H1 (cell line): ENCODE data around the gene PRR16. TPM values are rescaled to one million over a fixed set of nuclear protein-coding genes. Genes with fewer than 3 reads are reported as not detected.

ENCODE experiments used
- CTCF ChIA-PET: fragments of 300-600 bp; sonication (Branson Sonifier 250); formaldehyde crosslinking; loops from one replicate; lab custom pipeline; 2021; ENCODE audit not compliant: partially characterized antibody; lab: Charles Lee
- POLR2A ChIA-PET: fragments of 300-600 bp; sonication (Branson Sonifier 250); formaldehyde crosslinking; loops from one replicate; lab custom pipeline; 2021; ENCODE audit warnings: inconsistent platforms; ENCODE audit not compliant: partially characterized antibody; lab: Charles Lee
- DNase-seq, 2 experiments: peaks; one replicate each; pipeline versions ENCODE4 v3.0.0 to v3.0.0-alpha.2; 2010 to 2022; ENCODE audit warnings: low spot score in 2 of 2, low read depth in 1 of 2, mixed read lengths in 1 of 2
- FAIRE-seq: peaks from 2 replicates; lab custom pipeline; 2011; peaks lifted over from hg19 to GRCh38; lab: Jason Lieb, UNC
- H2AFZ ChIP-seq: 2 replicates; pipeline ENCODE4 v1.8.1; 2012; ENCODE audit warnings: low read length, inconsistent platforms
- H2AK5ac ChIP-seq: 2 replicates; pipeline ENCODE4 v1.6.1; 2013; ENCODE audit warnings: low read depth, low read length
- H2BK120ac ChIP-seq: replicated peaks from 2 replicates; pipeline ENCODE3; 2013; ENCODE audit warnings: low read depth, low read length, inconsistent platforms
- H2BK12ac ChIP-seq: 2 replicates; pipeline ENCODE4 v1.6.1; 2013; ENCODE audit warnings: low read depth, low read length
- H2BK15ac ChIP-seq: 2 replicates; pipeline ENCODE4 v1.6.1; 2013; ENCODE audit warnings: low read length
- H2BK20ac ChIP-seq: 2 replicates; pipeline ENCODE4 v1.6.1; 2013; ENCODE audit warnings: low read length
- H2BK5ac ChIP-seq: 2 replicates; pipeline ENCODE4 v1.6.1; 2013; ENCODE audit warnings: low read depth, low read length
- H3K14ac ChIP-seq: 2 replicates; pipeline ENCODE4 v1.6.1; 2013; ENCODE audit warnings: inconsistent platforms; ENCODE audit not compliant: insufficient read length
- H3K18ac ChIP-seq: 2 replicates; pipeline ENCODE4 v1.6.1; 2013; ENCODE audit warnings: low read length; ENCODE audit errors: extremely low read depth
- H3K23ac ChIP-seq: 2 replicates; pipeline ENCODE4 v1.6.1; 2013; ENCODE audit warnings: inconsistent platforms; ENCODE audit not compliant: insufficient read length
- H3K23me2 ChIP-seq: 2 replicates; pipeline ENCODE4 v1.6.1; 2013; ENCODE audit warnings: low read depth, low read length
- H3K27ac ChIP-seq: 2 replicates; pipeline ENCODE4 v1.6.1; 2011; ENCODE audit warnings: low read depth, low read length, inconsistent platforms
- H3K27me3 ChIP-seq, 4 experiments: replicated peaks in 1 of 4; 1 replicate in 1 of 4; 2 replicates in 3 of 4; pipeline versions ENCODE4 v1.6.1 to v1.8.1; 2011 to 2013; ENCODE audit warnings: low read length in 3 of 4, mild to moderate bottlenecking in 3 of 4, inconsistent platforms in 2 of 4, mixed read lengths in 2 of 4, moderate library complexity in 1 of 4; ENCODE audit not compliant: control insufficient read depth in 3 of 4, insufficient read depth in 3 of 4; ENCODE audit errors: extremely low read depth in 1 of 4
- H3K36me3 ChIP-seq, 4 experiments: 2 replicates each; pipeline versions ENCODE4 v1.6.1 to v1.8.1; 2011 to 2013; ENCODE audit warnings: mild to moderate bottlenecking in 4 of 4, low read length in 3 of 4, moderate library complexity in 2 of 4, control low read depth in 1 of 4, inconsistent platforms in 1 of 4; ENCODE audit not compliant: insufficient read depth in 4 of 4, control insufficient read depth in 2 of 4
- H3K4ac ChIP-seq: replicated peaks from 2 replicates; pipeline ENCODE3; 2013; ENCODE audit warnings: low read length, low read depth, mixed read lengths, inconsistent platforms; ENCODE audit not compliant: insufficient read length
- H3K4me1 ChIP-seq, 4 experiments: replicated peaks in 1 of 4; 1 replicate in 1 of 4; 2 replicates in 3 of 4; pipeline versions ENCODE4 v1.6.1 to v1.8.1; 2011 to 2013; ENCODE audit warnings: low read length in 3 of 4, inconsistent platforms in 2 of 4, mixed read lengths in 1 of 4; ENCODE audit not compliant: insufficient read depth in 4 of 4, control insufficient read depth in 3 of 4
- H3K4me2 ChIP-seq, 2 experiments: 2 replicates each; pipeline versions ENCODE4 v1.6.1 to v1.8.1; 2011 to 2013; ENCODE audit warnings: low read depth in 2 of 2, low read length in 2 of 2, control low read depth in 1 of 2, inconsistent platforms in 1 of 2, mild to moderate bottlenecking in 1 of 2; ENCODE audit not compliant: insufficient read depth in 1 of 2
- H3K4me3 ChIP-seq, 4 experiments: fragments of 200-600, 300-600 bp in 1 of 4; sonication (generic), shearing (Covaris generic), sonication (Bioruptor Twin) in 1 of 4; 2 replicates each; pipeline versions ENCODE4 v1.5.1 to v1.8.1; 2011 to 2016; ENCODE audit warnings: low read length in 4 of 4, low read depth in 3 of 4, control low read depth in 2 of 4, inconsistent platforms in 2 of 4, mild to moderate bottlenecking in 2 of 4, mixed read lengths in 1 of 4, moderate library complexity in 1 of 4; ENCODE audit not compliant: insufficient read depth in 2 of 4; ENCODE audit errors: extremely low read depth in 1 of 4
- H3K56ac ChIP-seq: replicated peaks from 2 replicates; pipeline ENCODE3; 2013; ENCODE audit warnings: low read depth, mild to moderate bottlenecking, mixed read lengths, low read length, inconsistent platforms; ENCODE audit not compliant: insufficient read length
- H3K79me1 ChIP-seq: 2 replicates; pipeline ENCODE4 v1.6.1; 2013; ENCODE audit warnings: low read depth, low read length, control low read depth
- H3K79me2 ChIP-seq, 2 experiments: 2 replicates each; pipeline versions ENCODE4 v1.6.1 to v1.8.1; 2012 to 2013; ENCODE audit warnings: low read length in 2 of 2, mild to moderate bottlenecking in 2 of 2, inconsistent platforms in 1 of 2; ENCODE audit not compliant: insufficient read depth in 2 of 2, control insufficient read depth in 1 of 2
- H3K9ac ChIP-seq, 4 experiments: replicated peaks in 1 of 4; 1 replicate in 1 of 4; 2 replicates in 3 of 4; pipeline versions ENCODE4 v1.6.1 to v1.8.1; 2011 to 2013; ENCODE audit warnings: low read depth in 3 of 4, low read length in 3 of 4, control low read depth in 2 of 4, mild to moderate bottlenecking in 2 of 4, moderate library complexity in 2 of 4, inconsistent platforms in 1 of 4; ENCODE audit errors: extremely low read depth in 1 of 4
- H3K9me3 ChIP-seq, 2 experiments: 2 replicates each; pipeline versions ENCODE4 v1.6.1 to v1.8.1; 2012 to 2013; ENCODE audit warnings: mild to moderate bottlenecking in 2 of 2, moderate library complexity in 2 of 2, control low read depth in 1 of 2, inconsistent platforms in 1 of 2, low read depth in 1 of 2, low read length in 1 of 2, mixed read lengths in 1 of 2; ENCODE audit not compliant: insufficient read depth in 2 of 2
- H4K20me1 ChIP-seq, 2 experiments: replicated peaks in 1 of 2; 2 replicates each; pipeline versions ENCODE3 to v1.8.1; 2011 to 2013; ENCODE audit warnings: inconsistent platforms in 2 of 2, low read length in 2 of 2, mild to moderate bottlenecking in 1 of 2; ENCODE audit not compliant: insufficient read depth in 2 of 2, control insufficient read depth in 1 of 2
- H4K5ac ChIP-seq: 2 replicates; pipeline ENCODE4 v1.6.1; 2013; ENCODE audit warnings: low read length, low read depth, mixed read lengths, inconsistent platforms; ENCODE audit not compliant: insufficient read length
- H4K8ac ChIP-seq: 2 replicates; pipeline ENCODE4 v1.8.0; 2013; ENCODE audit warnings: mild to moderate bottlenecking, moderate library complexity, low read length, inconsistent platforms; ENCODE audit not compliant: insufficient read depth; ENCODE audit errors: extremely low read depth
- H4K91ac ChIP-seq: replicated peaks from 2 replicates; pipeline ENCODE3; 2013; ENCODE audit warnings: low read length, mixed read lengths, inconsistent platforms; ENCODE audit not compliant: insufficient read length
- CBX8 ChIP-seq: fragments of 300-800, 300-1000 bp; sonication (generic); IDR thresholded peaks from 2 replicates; pipeline ENCODE4 v1.7.1; 2016; ENCODE audit warnings: low read depth, low read length, borderline replicate concordance
- CREB1 ChIP-seq: IDR thresholded peaks from 2 replicates; pipeline ENCODE4 v1.6.1; 2012; ENCODE audit warnings: inconsistent platforms
- RAD21 ChIP-seq, 2 experiments: IDR thresholded peaks in 1 of 2; conservative IDR thresholded peaks in 1 of 2; 2 replicates each; pipeline ENCODE4 v1.6.1; 2011; ENCODE audit warnings: low read depth in 2 of 2, low read length in 2 of 2, improper control_type of control experiment in 1 of 2, inconsistent platforms in 1 of 2, mild to moderate bottlenecking in 1 of 2, moderate library complexity in 1 of 2
- WGBS, 2 experiments: shearing (Covaris generic) in 1 of 2; methylation state at CpG; one replicate each; pipeline versions ENCODE4 v1.1.6 to v1.1.7; 2013 to 2015; ENCODE audit warnings: low lambda C conversion rate in 2 of 2, mixed read lengths in 2 of 2, inconsistent platforms in 1 of 2, low coverage in 1 of 2, missing lambda C conversion rate in 1 of 2; ENCODE audit not compliant: insufficient replicate concordance in 2 of 2, insufficient coverage in 1 of 2, insufficient read length in 1 of 2; ENCODE audit errors: extremely low coverage in 1 of 2, missing lambda C conversion rate in 1 of 2; 5-methylcytosine and 5-hydroxymethylcytosine counted together
- polyA plus RNA-seq, 7 experiments: library from polyadenylated mRNA; depleted of rRNA in 3 of 7; stranded (reverse) in 5 of 7; unstranded in 2 of 7; fragments of >200 nt in 5 of 7; fragments of 200-250 nt in 2 of 7; gene quantifications; 1 replicate in 5 of 7; 2 replicates in 1 of 7; 4 replicates in 1 of 7; pipeline versions ENCODE4 v1.2.1 to v1.2.3, GENCODE V29; 2011 to 2013; ENCODE audit warnings: missing spikeins in 2 of 7, mixed read lengths in 2 of 7
- total RNA-seq: library from RNA; stranded (reverse); fragmentation: NEBNext Ultra II Directional; extraction: Animal tissue kit (Norgen Biotek cat#: 25700); gene quantifications from 2 replicates; pipeline ENCODE4 v1.2.1, GENCODE V29; 2021
- TF ChIP-seq, protein P1 (sequence below), 3 experiments: IDR thresholded peaks; 1 replicate in 2 of 3; 2 replicates in 1 of 3; pipeline versions ENCODE4 v1.5.1 to v1.6.1; 2011; ENCODE audit warnings: low read length in 3 of 3, mild to moderate bottlenecking in 3 of 3, inconsistent platforms in 2 of 3, low read depth in 1 of 3, moderate library complexity in 1 of 3; ENCODE audit not compliant: insufficient read depth in 1 of 3; ENCODE audit errors: control extremely low read depth in 1 of 3

PRR16 gene
- total and polyA plus RNA-seq, 2 of the 8 experiments (the other 6 are each of a cell fraction or from before 2014, with no cell fraction given) = 0.73 to 1.6 TPM

GRCh38 chr5:120735076-120735475 lies 271.0 kb downstream of the PRR16 start:
- DNase-seq = no peak
- Histone ChIP-seq H2AK5ac (no peak overlapping the region), H2BK12ac (no peak overlapping the region), H3K27ac (no peak overlapping the region), H3K27me3 (no peaks in the 10 kb centered on the region), H2BK20ac (no peak overlapping the region), H4K8ac (no peak overlapping the region), H3K4me2 (no peak overlapping the region), H3K4me1 (peaks cover 0 to 6% (median 0%) of the 10 kb centered on the region in 4 experiments; a peak in 1 of 7 replicates), H2BK5ac (no peak overlapping the region), H3K9ac (no peak overlapping the region), H3K79me2 (no peaks in the 10 kb centered on the region), H4K91ac (no peak overlapping the region), H3K14ac (no peak overlapping the region), H3K79me1 (no peaks in the 10 kb centered on the region), H4K5ac (no peak overlapping the region), H3K18ac (no peak overlapping the region), H4K20me1 (no peaks in the 10 kb centered on the region), H2AFZ (no peak overlapping the region), H3K23ac (no peak overlapping the region), H3K4ac (no peak overlapping the region), H3K36me3 (no peaks in the 10 kb centered on the region), H3K23me2 (no peaks in the 10 kb centered on the region), H3K9me3 (no peaks in the 10 kb centered on the region), H2BK15ac (no peak overlapping the region), H2BK120ac (no peak overlapping the region), H3K56ac (no peak overlapping the region), H3K4me3 (no peak overlapping the region)
- ChIA-PET POLR2A (interaction anchor here (1.1 to 2.3 kb wide), 2 partner anchors 34 to 39 kb away, joined by 3 to 7 read pairs; no protein-coding TSS in a partner anchor), CTCF (interaction anchor here (1.4 kb wide), 1 partner anchor 10 kb away, joined by 5 read pairs; no protein-coding TSS in a partner anchor)
- WGBS, 2 experiments = 85% methylated on average over 2 of the region's 2 CpGs; no CpG with 5 or more reads in 1 of the 2 experiments
- no peak for TF ChIP-seq CREB1
- TF ChIP-seq RAD21 (IDR thresholded peaks at IDR 0.05 in 1 of 2, conservative IDR thresholded peaks at IDR 0.05 in 1 of 2; ENCODE audit: low read depth in 2 of 2, low read length in 2 of 2) = peak; percentile 11 to 18; a peak in 1 of 4 replicates
- TF ChIP-seq, protein P1, sequence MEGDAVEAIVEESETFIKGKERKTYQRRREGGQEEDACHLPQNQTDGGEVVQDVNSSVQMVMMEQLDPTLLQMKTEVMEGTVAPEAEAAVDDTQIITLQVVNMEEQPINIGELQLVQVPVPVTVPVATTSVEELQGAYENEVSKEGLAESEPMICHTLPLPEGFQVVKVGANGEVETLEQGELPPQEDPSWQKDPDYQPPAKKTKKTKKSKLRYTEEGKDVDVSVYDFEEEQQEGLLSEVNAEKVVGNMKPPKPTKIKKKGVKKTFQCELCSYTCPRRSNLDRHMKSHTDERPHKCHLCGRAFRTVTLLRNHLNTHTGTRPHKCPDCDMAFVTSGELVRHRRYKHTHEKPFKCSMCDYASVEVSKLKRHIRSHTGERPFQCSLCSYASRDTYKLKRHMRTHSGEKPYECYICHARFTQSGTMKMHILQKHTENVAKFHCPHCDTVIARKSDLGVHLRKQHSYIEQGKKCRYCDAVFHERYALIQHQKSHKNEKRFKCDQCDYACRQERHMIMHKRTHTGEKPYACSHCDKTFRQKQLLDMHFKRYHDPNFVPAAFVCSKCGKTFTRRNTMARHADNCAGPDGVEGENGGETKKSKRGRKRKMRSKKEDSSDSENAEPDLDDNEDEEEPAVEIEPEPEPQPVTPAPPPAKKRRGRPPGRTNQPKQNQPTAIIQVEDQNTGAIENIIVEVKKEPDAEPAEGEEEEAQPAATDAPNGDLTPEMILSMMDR (IDR thresholded peaks at IDR 0.05; ENCODE audit: control extremely low read depth in 1 of 3, insufficient read depth in 1 of 3, low read depth in 1 of 3, low read length in 3 of 3) = peak in 1 of 3 experiments; percentile 20; a peak in 1 of 4 replicates
- TF ChIP-seq CBX8 = no peak
- no peak for FAIRE-seq
